Sigmoid colon (tissue), 4 donors: Measurements from ENCODE around the gene DCDC2C.

Experiments
- EP300 ChIP-seq, 4 donors: sonication (generic); formaldehyde crosslinking; IDR thresholded peaks; one replicate each; pipeline ENCODE4 v1.6.1; 2017; ENCODE audit warnings: antibody characterized with exemption in 4 of 4
- POLR2A ChIP-seq, 2 donors: fragments of 450-650 bp; IDR thresholded peaks; one replicate each; pipeline ENCODE4 v1.6.1; 2016; ENCODE audit warnings: antibody characterized with exemption in 2 of 2, mild to moderate bottlenecking in 2 of 2, moderate library complexity in 2 of 2
- TF ChIP-seq, protein P1 (sequence below), 4 experiments: fragments of 450-650 bp in 3 of 4; fragments of 200-600 bp in 1 of 4; IDR thresholded peaks; one replicate each; pipeline ENCODE4 v1.5.1; 2016 to 2019; ENCODE audit warnings: antibody characterized with exemption in 4 of 4, mild to moderate bottlenecking in 3 of 4, moderate library complexity in 2 of 4

DNA sequence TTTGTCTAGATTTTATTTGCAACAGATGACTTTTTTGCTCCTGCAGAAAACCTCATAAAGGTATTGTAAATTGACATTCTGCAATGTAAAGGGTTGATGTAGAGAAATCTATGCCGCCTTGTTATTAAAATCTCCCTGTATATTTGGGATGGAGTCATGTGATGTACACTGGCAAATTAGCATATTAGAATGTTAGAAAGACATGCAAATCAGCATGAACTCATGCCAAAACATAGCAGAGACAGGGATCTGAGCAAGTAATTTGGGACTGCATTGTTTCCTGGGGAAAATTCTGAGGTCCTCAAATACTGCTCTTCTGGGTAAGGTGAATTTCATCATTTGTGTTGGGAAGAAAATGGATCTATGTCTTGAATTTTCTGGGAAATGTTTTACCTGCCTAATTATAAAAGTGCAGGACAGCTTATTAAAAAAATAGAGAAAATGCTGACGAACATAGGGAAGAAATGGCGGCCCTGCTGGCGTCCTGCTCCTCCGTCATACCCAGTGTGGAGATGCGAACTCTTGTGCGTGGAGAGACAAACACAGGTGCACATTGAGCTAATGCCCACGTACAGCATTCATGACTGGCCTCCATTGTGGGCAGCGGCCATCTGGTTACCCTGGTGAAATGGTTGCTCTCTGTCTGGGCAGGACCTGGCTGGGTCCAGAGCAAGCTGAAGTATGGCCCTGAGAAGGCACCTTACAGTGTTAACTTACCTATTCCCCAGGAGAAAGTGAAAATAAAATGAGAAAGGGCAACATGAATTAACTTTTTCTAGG is 29.1 kb upstream of the DCDC2C start:
- TF ChIP-seq, protein P1, sequence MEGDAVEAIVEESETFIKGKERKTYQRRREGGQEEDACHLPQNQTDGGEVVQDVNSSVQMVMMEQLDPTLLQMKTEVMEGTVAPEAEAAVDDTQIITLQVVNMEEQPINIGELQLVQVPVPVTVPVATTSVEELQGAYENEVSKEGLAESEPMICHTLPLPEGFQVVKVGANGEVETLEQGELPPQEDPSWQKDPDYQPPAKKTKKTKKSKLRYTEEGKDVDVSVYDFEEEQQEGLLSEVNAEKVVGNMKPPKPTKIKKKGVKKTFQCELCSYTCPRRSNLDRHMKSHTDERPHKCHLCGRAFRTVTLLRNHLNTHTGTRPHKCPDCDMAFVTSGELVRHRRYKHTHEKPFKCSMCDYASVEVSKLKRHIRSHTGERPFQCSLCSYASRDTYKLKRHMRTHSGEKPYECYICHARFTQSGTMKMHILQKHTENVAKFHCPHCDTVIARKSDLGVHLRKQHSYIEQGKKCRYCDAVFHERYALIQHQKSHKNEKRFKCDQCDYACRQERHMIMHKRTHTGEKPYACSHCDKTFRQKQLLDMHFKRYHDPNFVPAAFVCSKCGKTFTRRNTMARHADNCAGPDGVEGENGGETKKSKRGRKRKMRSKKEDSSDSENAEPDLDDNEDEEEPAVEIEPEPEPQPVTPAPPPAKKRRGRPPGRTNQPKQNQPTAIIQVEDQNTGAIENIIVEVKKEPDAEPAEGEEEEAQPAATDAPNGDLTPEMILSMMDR (IDR thresholded peaks at IDR 0.05) = no peak
- TF ChIP-seq POLR2A (IDR thresholded peaks at IDR 0.05) (no peak), EP300 (IDR thresholded peaks at IDR 0.05) (no peak)
